ENCODE data around the gene SLBP.

GRCh38 chr4:1715002-1715758 lies 3.1 kb upstream of the SLBP start:
- TF ChIP-seq CTCF (IDR thresholded peaks at IDR 0.05) (no peak), EZH2 (IDR thresholded peaks at IDR 0.05; ENCODE audit: borderline replicate concordance, insufficient read depth, low read depth, low read length, poor library complexity, severe bottlenecking) (no peak)

All from B cell (primary cell).